ENCODE measurements around the gene ZDHHC14.
"Not testable (repeated sequence)": the region's sequence is repeated elsewhere in the genome, so short reads cannot be mapped to it uniquely, and the experiment has no call there.

GRCh38 chr6:157590654-157591053, 209.7 kb downstream of the ZDHHC14 start:
- TF ChIP-seq, protein P1, sequence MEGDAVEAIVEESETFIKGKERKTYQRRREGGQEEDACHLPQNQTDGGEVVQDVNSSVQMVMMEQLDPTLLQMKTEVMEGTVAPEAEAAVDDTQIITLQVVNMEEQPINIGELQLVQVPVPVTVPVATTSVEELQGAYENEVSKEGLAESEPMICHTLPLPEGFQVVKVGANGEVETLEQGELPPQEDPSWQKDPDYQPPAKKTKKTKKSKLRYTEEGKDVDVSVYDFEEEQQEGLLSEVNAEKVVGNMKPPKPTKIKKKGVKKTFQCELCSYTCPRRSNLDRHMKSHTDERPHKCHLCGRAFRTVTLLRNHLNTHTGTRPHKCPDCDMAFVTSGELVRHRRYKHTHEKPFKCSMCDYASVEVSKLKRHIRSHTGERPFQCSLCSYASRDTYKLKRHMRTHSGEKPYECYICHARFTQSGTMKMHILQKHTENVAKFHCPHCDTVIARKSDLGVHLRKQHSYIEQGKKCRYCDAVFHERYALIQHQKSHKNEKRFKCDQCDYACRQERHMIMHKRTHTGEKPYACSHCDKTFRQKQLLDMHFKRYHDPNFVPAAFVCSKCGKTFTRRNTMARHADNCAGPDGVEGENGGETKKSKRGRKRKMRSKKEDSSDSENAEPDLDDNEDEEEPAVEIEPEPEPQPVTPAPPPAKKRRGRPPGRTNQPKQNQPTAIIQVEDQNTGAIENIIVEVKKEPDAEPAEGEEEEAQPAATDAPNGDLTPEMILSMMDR (IDR thresholded peaks at IDR 0.05; ENCODE audit: low read depth, low read length) = not testable (repeated sequence)
- not testable (repeated sequence) for TF ChIP-seq POLR2A (IDR thresholded peaks at IDR 0.05; ENCODE audit: extremely low read depth, insufficient read length); MYC (IDR thresholded peaks at IDR 0.05; ENCODE audit: low read depth, low read length)

Data from NB4 (cell line).